Measurements from ENCODE around the gene C9orf153.

The C9orf153 gene

GRCh38 chr9:86303316-86303975 lies 44.0 kb upstream of the C9orf153 start:
- TF ChIP-seq CREB5 (CRISPR knock-in tag; IDR thresholded peaks at IDR 0.05; ENCODE audit: low read depth): no peak
- TF ChIP-seq GLIS3 (CRISPR knock-in tag; IDR thresholded peaks at IDR 0.05): no peak
- TF ChIP-seq ZNF8 (CRISPR knock-in tag; IDR thresholded peaks at IDR 0.05): no peak
- no peak for TF ChIP-seq BACH2 (CRISPR knock-in tag; IDR thresholded peaks at IDR 0.05; ENCODE audit: borderline replicate concordance)
- TF ChIP-seq ZNF565 (CRISPR knock-in tag; conservative IDR thresholded peaks at IDR 0.05; ENCODE audit: low read depth): no peak
- no peak for TF ChIP-seq PATZ1 (CRISPR knock-in tag; IDR thresholded peaks at IDR 0.05; ENCODE audit: borderline replicate concordance)
- no peak for TF ChIP-seq OSR1 (CRISPR knock-in tag; IDR thresholded peaks at IDR 0.05)
- TF ChIP-seq ESRRG (CRISPR knock-in tag; IDR thresholded peaks at IDR 0.05): no peak
- no peak for TF ChIP-seq TOX (CRISPR knock-in tag; IDR thresholded peaks at IDR 0.05; ENCODE audit: borderline replicate concordance)
- no peak for TF ChIP-seq ZC3H10 (CRISPR knock-in tag; IDR thresholded peaks at IDR 0.05)
- ATAC-seq: no peak

- TF ChIP-seq TOX (CRISPR knock-in tag; IDR thresholded peaks at IDR 0.05; ENCODE audit: borderline replicate concordance): no peak
- TF ChIP-seq ZFP30 (CRISPR knock-in tag; IDR thresholded peaks at IDR 0.05): no peak
- TF ChIP-seq POU6F1 (CRISPR knock-in tag; IDR thresholded peaks at IDR 0.05; ENCODE audit: borderline replicate concordance, low read depth): no peak
- no peak for TF ChIP-seq ISL1 (CRISPR knock-in tag; IDR thresholded peaks at IDR 0.05)
- TF ChIP-seq TSHZ2 (CRISPR knock-in tag; IDR thresholded peaks at IDR 0.05): no peak
- TF ChIP-seq TCF4 (CRISPR knock-in tag; IDR thresholded peaks at IDR 0.05; ENCODE audit: borderline replicate concordance): no peak
- TF ChIP-seq PATZ1 (CRISPR knock-in tag; IDR thresholded peaks at IDR 0.05; ENCODE audit: borderline replicate concordance): no peak
- TF ChIP-seq GLIS3 (CRISPR knock-in tag; IDR thresholded peaks at IDR 0.05): no peak
- no peak for ATAC-seq
These were observed 42.2 kb upstream of the C9orf153 start for GRCh38 chr9:86301686-86302085.

- no peak for ATAC-seq
- TF ChIP-seq BACH2 (CRISPR knock-in tag; IDR thresholded peaks at IDR 0.05; ENCODE audit: borderline replicate concordance) (no peak), PPARA (CRISPR knock-in tag; IDR thresholded peaks at IDR 0.05; ENCODE audit: borderline replicate concordance) (no peak), ZFP3 (CRISPR knock-in tag; IDR thresholded peaks at IDR 0.05) (no peak), SNAI2 (CRISPR knock-in tag; IDR thresholded peaks at IDR 0.05) (no peak), RARB (CRISPR knock-in tag; IDR thresholded peaks at IDR 0.05) (no peak), OSR1 (CRISPR knock-in tag; IDR thresholded peaks at IDR 0.05) (no peak), ARNTL (CRISPR knock-in tag; IDR thresholded peaks at IDR 0.05; ENCODE audit: borderline replicate concordance, low read depth) (no peak), ZNF70 (CRISPR knock-in tag; IDR thresholded peaks at IDR 0.05) (no peak), CSRNP3 (CRISPR knock-in tag; IDR thresholded peaks at IDR 0.05) (no peak)
These were observed 41.2 kb upstream of the C9orf153 start for GRCh38 chr9:86300701-86301100.

Data from SK-N-SH treated with all-trans-retinoic acid at 6 μM for 48 hours (cell line).